HS-5 (cell line): ENCODE measurements around the gene EP400.
A peak's percentile ranks its signal among the peaks of the same experiment; 100 is the strongest.

ENCODE experiments used
- DNase-seq: peaks from one replicate; pipeline ENCODE4 v3.0.0-alpha.2; 2012; ENCODE audit warnings: low read depth

Gene EP400

GRCh38 chr12:131988054-131988796 lies 38.5 kb downstream of the EP400 start:
- DNase-seq: no peak

- no peak for DNase-seq
These were observed 39.3 kb downstream of the EP400 start for GRCh38 chr12:131989021-131989420.

GRCh38 chr12:131990066-131990979 lies 40.6 kb downstream of the EP400 start:
- no peak for DNase-seq

- no peak for DNase-seq
These were observed 41.2 kb downstream of the EP400 start for GRCh38 chr12:131990980-131991305.

- no peak for DNase-seq
These were observed 42.2 kb downstream of the EP400 start for GRCh38 chr12:131991816-131992430.

- DNase-seq: no peak
These were observed 44.8 kb downstream of the EP400 start for GRCh38 chr12:131994589-131994988.

GRCh38 chr12:132000286-132000872 lies 50.6 kb downstream of the EP400 start:
- DNase-seq: no peak

GRCh38 chr12:132003846-132004245 lies 54.1 kb downstream of the EP400 start:
- DNase-seq: peak; percentile 52

- DNase-seq: no peak
These were observed 55.2 kb downstream of the EP400 start for GRCh38 chr12:132004946-132005345.

- DNase-seq: no peak
These were observed 56.4 kb downstream of the EP400 start for GRCh38 chr12:132006056-132006680.

- DNase-seq: no peak
These were observed 57.3 kb downstream of the EP400 start for GRCh38 chr12:132007041-132007440.

GRCh38 chr12:132009336-132009859 lies 59.7 kb downstream of the EP400 start:
- DNase-seq: no peak

GRCh38 chr12:132012919-132013568 lies 63.3 kb downstream of the EP400 start:
- DNase-seq: no peak

- DNase-seq: no peak
These were observed 64.6 kb downstream of the EP400 start for GRCh38 chr12:132014092-132014914.

GRCh38 chr12:132014915-132015280 lies 65.2 kb downstream of the EP400 start:
- DNase-seq: no peak

- no peak for DNase-seq
These were observed 66.1 kb downstream of the EP400 start for GRCh38 chr12:132015686-132016430.

- DNase-seq: no peak
These were observed 68.6 kb downstream of the EP400 start for GRCh38 chr12:132018193-132018916.

- no peak for DNase-seq
These were observed 70.1 kb downstream of the EP400 start for GRCh38 chr12:132019891-132020290.

GRCh38 chr12:132020292-132020691 lies 70.5 kb downstream of the EP400 start:
- no peak for DNase-seq
